ENCODE results near the gene YJU2.

Gene YJU2

DNA sequence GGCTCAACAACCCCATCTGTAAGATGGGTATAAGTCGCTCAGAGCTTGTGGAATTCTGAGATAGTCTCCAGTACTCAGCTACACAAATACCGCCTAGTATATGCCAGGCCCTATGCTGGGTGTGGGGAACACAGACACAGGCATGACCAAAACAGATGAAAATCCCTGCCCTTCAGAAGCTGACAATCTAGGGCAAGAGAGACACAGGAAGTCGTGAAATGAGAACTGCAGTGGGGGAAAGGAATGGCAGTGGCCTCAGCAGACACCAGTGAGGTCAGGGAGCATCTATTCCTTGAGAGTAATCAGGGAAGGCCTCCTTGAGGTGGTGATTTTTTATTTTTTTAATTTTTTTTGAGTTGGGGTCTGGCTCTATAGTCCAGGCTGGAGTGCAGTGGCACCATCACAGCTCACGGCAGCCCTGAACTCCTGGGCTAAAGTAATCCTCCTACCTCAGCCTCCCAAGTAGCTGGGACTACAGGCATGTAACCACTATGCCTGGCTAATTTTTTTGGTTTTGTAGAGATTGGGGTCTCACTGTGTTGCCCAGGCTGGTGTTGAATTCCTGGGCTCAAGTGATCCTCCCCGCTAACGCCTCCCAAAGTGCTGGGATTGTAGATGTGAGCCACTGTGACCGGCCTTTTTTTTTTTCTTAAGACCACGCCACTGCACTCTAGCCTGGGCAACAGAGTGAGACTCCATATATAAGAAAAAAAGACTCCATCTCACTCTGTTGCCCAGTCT, 52.1 kb downstream of the YJU2 start:
- DNase-seq (ENCODE audit: low read depth in 1 of 2, low spot score in 1 of 2), result no peak
- TF ChIP-seq JUND (IDR thresholded peaks at IDR 0.05; ENCODE audit: low read depth), result no peak
- in situ Hi-C loops (cut with HindIII; ENCODE audit: low pct_unique_long_range_greater_than_20kb, low sequenced_read_pairs), result no loop called here

DNA sequence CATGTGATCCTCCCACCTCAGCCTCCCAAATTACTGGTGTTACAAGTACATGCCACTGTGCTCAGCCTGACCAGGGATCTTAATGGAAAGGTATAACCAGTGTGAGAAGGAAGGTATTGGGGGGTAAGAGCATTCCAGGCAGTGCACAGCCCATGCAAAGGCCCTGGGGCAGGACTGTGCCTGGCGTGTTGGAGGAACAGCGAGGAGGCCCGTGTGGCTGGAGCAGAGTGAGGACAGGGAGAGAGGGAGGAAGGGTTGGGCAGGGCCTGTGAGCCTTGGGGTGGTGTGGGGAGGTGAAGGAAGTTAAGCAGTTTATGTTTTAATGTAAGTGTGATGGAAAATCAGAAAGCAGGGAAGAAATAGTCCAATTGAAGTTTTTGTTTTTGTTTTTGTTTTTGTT, 53.7 kb downstream of the YJU2 start:
- no peak for TF ChIP-seq JUND (IDR thresholded peaks at IDR 0.05; ENCODE audit: low read depth)
- in situ Hi-C loops (cut with HindIII; ENCODE audit: low pct_unique_long_range_greater_than_20kb, low sequenced_read_pairs), result no loop called here
- DNase-seq (ENCODE audit: low read depth in 1 of 2, low spot score in 1 of 2), result no peak

DNA sequence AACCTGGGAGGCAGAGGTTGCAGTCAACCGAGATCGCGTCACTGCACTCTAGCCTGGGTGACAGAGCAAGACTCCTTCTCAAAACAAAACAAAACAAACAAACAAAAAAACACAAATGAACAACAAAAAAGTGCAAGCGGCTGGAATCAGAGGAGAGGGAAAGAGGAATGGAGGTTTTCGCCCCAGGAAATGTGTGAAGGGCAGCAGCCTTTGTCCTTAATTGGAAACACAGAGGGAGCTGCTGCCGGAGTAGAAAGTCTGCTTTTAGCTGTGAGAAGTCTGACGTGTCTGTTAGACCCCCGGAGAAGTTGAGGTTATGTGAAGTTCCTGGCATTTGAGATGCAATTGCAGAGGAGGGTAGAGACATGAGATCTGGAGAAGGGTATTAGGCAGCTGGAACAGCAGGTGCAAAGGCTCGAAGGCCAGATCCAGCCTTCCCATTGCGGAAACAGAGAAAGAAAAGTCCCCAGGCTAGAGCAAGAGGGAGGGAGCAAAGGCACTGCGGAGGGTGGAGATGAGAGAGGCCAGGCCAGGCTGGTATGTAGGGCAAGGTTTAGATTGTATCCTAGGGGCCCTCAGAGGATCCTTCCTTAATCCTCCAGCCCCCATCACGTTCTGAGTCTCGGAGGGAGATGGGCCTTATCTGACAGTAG, 54.8 kb downstream of the YJU2 start:
- no peak for TF ChIP-seq JUND (IDR thresholded peaks at IDR 0.05; ENCODE audit: low read depth)
- in situ Hi-C loops (cut with HindIII; ENCODE audit: low pct_unique_long_range_greater_than_20kb, low sequenced_read_pairs), result no loop called here
- no peak for DNase-seq (ENCODE audit: low read depth in 1 of 2, low spot score in 1 of 2)

DNA sequence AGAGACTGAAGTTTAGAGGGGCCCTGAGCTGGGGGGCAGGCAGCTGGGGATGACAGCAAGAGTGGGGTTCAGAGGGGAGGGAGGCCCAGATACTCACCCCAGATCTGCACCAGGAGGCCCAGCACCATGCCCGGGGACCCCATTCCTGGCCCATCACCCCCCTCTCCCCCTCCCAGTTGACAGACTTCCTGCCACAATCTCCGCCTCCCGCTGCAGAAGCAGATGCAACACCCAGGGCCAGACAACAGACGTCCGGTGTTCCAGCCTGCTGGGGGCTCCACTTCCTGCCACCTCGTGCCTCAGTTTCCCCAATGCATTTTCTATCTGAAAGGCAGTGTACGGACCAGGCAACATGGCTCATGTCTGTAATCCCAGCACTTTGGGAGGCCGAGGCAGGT, 55.4 kb downstream of the YJU2 start, which contains the start of gene TMIGD2:
Gene TMIGD2 (minus strand): TSS at position 147 of the 398 bp plus-strand sequence. CDS start 4 bp downstream, at position 143.
- no peak for DNase-seq (ENCODE audit: low read depth in 1 of 2, low spot score in 1 of 2)
- no peak for TF ChIP-seq JUND (IDR thresholded peaks at IDR 0.05; ENCODE audit: low read depth)
- in situ Hi-C loops (cut with HindIII; ENCODE audit: low pct_unique_long_range_greater_than_20kb, low sequenced_read_pairs), result no loop called here

DNA sequence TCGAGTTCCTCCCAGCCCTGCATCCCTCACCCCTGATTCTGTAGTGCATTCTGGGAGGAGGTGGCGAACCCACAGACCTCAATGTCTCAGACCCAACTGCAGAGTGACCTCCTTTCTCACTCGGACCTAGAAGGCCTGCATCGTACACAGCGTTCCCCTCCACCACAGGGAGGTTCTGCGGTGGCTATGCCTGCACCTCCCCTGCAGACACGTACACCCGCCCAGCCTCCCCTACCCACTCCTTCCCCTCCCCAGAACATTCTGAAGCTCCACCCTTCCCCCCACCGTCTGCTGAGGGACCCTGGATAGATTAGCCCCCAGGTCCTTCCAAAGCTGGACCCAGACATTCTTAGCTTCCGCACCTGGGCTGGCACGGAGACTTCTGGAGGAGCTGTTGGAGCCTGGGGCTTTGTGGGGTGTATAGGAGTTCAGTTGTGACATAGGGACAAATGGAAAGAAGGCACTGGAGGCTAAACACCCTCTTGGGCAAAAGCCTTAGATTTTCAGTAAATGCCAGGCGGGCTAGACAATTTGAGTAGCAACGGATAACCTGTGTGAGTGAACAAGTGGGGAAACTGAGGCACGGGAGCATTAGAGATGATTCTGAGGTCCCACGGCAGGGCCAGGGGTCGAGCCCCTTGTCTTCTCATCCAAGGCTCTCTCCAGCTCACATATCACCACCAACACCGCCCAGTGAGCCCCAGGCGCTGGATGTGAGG, 57.1 kb downstream of the YJU2 start:
- no peak for DNase-seq (ENCODE audit: low read depth in 1 of 2, low spot score in 1 of 2)
- in situ Hi-C loops (cut with HindIII; ENCODE audit: low pct_unique_long_range_greater_than_20kb, low sequenced_read_pairs), result no loop called here
- no peak for TF ChIP-seq JUND (IDR thresholded peaks at IDR 0.05; ENCODE audit: low read depth)

DNA sequence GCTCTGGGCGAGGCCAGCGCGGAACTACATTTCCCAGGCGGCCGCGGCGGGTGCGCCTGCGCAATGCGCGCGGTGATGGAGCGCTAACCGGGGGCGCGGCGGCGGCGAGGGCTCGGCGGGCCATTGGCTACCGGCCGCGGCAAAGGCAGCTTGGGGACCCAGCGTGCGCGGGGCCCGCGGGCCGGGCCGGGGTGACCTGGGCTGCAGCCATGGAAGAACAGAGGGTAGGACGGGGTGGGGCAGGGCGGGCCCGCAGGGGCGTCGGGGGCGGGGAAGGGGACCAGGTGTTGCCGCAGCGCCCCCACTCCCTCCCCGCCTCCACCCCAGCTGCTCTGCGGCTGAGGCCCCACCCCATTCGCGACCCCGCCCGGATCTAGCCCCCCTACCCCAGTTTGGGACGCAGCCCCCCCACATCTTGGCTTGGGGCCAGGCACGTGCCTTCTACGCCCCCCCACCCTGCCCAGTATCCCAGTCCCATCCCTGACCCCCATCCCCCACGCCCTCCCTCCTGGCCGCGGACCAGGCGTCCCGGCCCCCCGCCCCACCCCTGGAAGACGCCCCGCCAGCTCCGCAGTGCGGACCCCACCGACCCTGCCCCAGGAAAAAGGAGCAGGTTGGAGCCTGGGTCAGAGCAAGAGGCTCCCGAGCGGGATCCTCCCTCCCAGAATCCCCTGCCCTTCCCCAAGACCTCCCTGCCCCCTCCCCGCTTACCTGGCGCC, 57.8 kb downstream of the YJU2 start, which contains the start of gene FSD1:
Gene FSD1 (plus strand): TSS at position 61 of the 719 bp plus-strand sequence. CDS start 149 bp downstream, at position 210.
- DNase-seq (ENCODE audit: low read depth in 1 of 2, low spot score in 1 of 2), result no peak
- TF ChIP-seq JUND (IDR thresholded peaks at IDR 0.05; ENCODE audit: low read depth), result no peak
- in situ Hi-C loops (cut with HindIII; ENCODE audit: low pct_unique_long_range_greater_than_20kb, low sequenced_read_pairs), result no loop called here

DNA sequence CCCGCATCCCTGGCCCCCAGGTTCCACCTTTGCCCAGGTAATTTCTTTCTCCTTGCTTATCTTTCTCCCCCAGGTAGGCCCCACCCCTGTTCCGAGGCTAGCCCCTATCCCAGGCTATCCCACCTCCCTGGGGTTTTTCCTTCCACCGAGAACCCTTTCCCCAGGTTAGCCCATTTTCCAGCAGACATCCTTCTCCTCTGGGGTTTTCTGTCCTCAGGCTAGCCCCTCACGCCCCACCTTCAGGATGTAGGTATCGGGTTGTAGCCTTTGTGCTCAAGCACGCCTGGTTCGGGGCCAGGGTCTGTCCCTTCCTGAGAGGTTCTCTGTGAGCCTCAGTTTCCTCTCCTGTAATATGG, 58.4 kb downstream of the YJU2 start:
- no peak for TF ChIP-seq JUND (IDR thresholded peaks at IDR 0.05; ENCODE audit: low read depth)
- in situ Hi-C loops (cut with HindIII; ENCODE audit: low pct_unique_long_range_greater_than_20kb, low sequenced_read_pairs), result no loop called here
- DNase-seq (ENCODE audit: low read depth in 1 of 2, low spot score in 1 of 2), result no peak

DNA sequence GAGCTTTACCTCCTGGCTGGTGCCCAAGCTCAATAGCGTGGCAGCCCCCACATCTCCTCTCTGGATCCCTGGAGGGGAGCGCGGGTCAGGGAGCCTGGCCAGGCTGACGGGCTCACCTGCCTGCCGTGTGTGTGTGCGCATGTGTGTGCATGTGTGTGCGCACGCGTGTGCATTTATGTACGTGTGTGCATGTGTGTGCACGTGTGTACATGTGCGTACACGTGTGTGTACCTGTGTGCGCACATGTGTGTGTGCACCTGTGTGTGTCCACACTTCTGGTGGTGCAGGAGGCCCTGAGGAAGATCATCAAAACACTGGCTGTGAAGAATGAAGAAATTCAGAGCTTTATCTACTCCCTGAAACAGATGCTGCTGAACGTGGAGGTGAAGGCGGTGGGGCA, 58.8 kb downstream of the YJU2 start:
- DNase-seq (ENCODE audit: low read depth in 1 of 2, low spot score in 1 of 2), result no peak
- TF ChIP-seq JUND (IDR thresholded peaks at IDR 0.05; ENCODE audit: low read depth), result no peak
- in situ Hi-C loops (cut with HindIII; ENCODE audit: low pct_unique_long_range_greater_than_20kb, low sequenced_read_pairs), result no loop called here

DNA sequence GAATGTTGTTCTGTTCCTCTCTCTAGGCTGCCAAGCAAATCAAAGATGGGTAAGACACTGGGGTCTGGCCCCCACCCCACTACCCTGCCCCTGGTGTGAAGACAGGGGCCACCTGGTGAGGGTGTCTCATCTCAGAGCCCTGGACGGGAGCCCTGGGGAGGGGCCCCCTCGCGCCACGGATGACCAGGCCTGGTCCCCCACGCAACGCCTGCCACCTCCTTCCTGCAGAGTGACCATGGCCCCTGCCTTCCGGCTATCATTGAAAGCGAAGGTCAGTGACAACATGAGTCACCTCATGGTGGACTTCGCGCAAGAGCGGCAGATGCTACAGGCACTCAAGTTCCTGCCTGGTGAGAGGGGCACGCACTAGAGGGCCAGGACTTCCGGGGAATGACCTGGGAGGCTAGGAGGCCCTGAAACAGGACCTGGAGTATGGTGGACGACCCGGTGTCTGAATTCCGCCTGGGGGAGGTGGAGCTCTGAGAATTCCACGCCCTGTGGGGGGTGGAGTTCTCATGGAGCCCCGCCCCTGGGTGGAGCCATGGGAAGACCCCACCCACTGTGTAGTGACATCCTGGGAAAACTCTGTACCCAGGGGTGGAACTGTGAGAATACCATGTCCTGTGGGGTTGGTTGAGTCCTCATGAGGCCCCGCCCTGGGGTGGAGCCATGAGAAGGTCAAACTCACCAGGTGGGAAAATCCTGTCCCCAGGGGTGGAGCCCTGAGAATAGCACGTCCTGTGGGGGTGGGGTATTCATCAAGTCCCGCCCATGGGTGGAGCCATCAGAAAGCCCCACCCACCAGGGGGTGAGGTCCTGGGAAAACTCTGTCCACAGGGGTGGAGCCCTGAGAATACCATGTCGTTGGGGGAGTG, 63.6 kb downstream of the YJU2 start:
- in situ Hi-C loops (cut with HindIII; ENCODE audit: low pct_unique_long_range_greater_than_20kb, low sequenced_read_pairs), result no loop called here
- peak in 1 of 2 experiments; percentile 97 for DNase-seq (ENCODE audit: low read depth in 1 of 2, low spot score in 1 of 2)
- no peak for TF ChIP-seq JUND (IDR thresholded peaks at IDR 0.05; ENCODE audit: low read depth)

DNA sequence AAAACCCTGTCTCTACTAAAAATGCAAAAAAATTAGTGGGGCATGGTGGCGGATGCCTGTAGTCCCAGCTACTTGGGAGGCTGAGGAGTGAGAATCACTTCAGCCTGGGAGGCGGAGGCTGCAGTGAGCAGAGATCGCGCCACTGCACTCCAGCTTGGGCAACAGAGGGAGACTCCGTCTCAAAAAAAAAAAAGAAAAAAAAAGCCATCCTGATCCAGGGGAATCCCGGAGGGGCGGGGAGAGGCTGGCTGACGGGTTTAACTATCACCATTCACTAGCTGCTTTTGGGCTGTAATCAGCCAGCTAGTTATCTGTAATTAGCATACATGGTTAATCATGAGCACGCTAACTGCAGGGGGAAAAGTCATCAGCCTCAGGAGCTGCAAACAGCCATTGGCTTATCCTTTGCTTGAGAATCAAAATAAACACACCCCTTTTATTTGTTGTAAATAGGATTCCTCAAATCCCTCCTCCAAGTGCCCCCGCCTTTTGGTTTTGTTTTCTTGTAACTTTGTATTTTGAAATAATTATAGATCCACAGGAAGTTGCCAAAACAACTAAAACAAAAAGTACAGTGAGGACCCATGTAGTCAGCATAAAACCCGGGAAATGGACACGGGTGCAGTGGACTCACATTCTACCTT, 67.1 kb downstream of the YJU2 start:
- in situ Hi-C loops (cut with HindIII; ENCODE audit: low pct_unique_long_range_greater_than_20kb, low sequenced_read_pairs), result no loop called here
- no peak for DNase-seq (ENCODE audit: low read depth in 1 of 2, low spot score in 1 of 2)
- TF ChIP-seq JUND (IDR thresholded peaks at IDR 0.05; ENCODE audit: low read depth), result no peak

DNA sequence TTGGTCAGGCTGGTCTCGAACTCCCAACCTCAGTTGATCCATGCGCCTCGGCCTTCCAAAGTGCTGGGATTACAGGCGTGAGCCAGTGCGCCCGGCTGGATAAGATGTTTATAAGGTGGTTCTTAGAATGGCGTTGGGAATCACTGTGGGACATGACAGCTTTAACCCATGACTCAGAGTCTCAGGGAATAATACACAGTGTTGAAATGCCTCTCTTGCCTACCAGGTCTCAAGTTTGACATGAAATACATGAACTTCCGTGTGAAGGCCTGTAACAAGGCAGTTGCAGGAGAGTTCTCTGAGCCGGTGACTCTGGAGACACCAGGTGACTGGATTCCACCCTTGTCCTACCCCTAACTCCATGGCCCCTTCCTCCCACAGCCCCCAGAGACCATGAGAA, 70.1 kb downstream of the YJU2 start:
- no peak for DNase-seq (ENCODE audit: low read depth in 1 of 2, low spot score in 1 of 2)
- in situ Hi-C loops (cut with HindIII; ENCODE audit: low pct_unique_long_range_greater_than_20kb, low sequenced_read_pairs), result no loop called here
- TF ChIP-seq JUND (IDR thresholded peaks at IDR 0.05; ENCODE audit: low read depth), result no peak

Measured in T47D (cell line).